ENCODE measurements around the gene SAMD9.
"Not testable (repeated sequence)": the region's sequence is repeated elsewhere in the genome, so short reads cannot be mapped to it uniquely, and the experiment has no call there.

Gene SAMD9

GRCh38 chr7:93119191-93119905 lies 1.6 kb upstream of the SAMD9 start:
- DNase-seq = peak; percentile 59

DNA sequence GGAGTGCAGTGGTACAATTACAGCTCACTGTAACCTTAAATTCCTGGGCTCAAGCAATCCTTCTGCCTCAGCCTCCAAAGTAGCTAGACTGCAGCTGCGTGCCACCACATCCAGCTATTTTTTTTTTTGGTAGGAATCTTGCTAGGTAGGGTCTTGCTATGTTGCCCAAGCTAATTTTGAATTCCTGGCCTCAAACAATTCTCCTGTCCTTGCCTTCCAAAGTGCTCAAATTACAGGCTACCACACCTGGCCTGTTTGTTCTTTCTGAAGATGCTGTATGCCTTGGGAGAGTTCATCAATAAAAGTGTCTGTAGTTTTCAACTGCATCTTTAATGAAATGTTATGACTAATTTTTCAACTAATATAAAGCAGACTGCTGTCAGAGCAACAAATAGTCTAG lies 452 bp downstream of the SAMD9 start:
- no peak for DNase-seq

- DNase-seq = peak; percentile 84
Observed at GRCh38 chr7:93115796-93116195, 2.0 kb downstream of the SAMD9 start.

DNA sequence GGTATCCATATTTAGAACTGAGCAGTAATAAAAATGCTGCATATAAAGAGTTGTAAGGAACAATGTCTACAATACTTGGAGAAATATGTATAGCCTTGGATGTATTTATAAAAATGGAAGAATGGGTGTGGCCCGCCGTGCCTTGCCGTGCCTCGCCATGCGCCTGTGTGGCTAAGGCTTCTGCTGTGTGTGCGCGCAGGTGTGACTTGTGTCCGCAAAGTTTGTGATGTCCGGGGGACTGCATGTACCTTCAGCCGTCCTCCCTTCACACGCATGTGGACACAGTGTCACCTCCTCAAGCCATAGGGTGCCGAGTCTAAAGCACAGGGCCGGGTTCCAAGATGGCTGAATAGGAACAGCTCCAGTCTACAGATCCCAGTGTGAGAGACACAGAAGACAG lies 9.8 kb downstream of the SAMD9 start:
- no peak for DNase-seq

DNA sequence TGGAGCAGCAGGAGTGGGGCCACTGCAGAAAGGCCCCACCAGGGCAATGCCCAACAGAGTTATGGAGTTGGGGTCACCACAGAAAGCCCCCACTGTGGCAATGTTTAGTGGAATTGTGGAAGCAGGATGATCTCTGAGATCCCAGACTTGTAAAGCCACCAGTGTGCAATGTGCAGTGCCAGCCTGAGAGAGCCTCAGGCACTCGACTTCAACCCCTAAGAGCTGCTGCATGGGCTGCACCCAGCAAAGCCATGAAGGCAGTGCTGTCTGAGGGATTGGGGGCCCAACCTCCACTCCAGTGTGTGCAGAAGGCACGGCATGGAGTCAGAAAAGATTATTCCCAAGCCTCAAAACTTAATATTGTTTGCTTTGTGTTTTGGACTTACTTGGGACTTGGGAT lies 20.4 kb downstream of the SAMD9 start:
- no peak for DNase-seq

GRCh38 chr7:93092757-93093370 lies 24.9 kb downstream of the SAMD9 start:
- no peak for DNase-seq

- DNase-seq = not testable (repeated sequence)
Observed at GRCh38 chr7:93073357-93073756, 44.4 kb downstream of the SAMD9 start.

- DNase-seq = no peak
Observed at GRCh38 chr7:93062599-93062998, 55.2 kb downstream of the SAMD9 start.

DNA sequence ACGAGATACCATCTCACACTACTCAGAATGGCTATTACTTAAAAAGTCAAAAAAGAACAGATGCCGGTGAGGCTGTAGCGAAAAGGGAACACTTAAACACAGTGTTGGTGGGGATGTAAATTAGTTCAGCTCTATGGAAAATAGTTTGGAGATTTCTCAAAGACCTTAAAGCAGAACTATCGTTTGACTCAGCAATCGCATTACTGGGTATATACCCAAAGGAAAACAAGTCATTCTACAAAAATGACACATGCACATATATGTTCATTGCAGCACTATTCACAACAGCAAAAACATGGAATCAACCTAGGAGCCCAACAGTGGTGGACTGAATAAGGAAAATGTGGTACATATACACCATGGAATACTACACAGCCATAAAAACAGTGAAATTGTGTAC lies 56.9 kb downstream of the SAMD9 start:
- DNase-seq = no peak

DNA sequence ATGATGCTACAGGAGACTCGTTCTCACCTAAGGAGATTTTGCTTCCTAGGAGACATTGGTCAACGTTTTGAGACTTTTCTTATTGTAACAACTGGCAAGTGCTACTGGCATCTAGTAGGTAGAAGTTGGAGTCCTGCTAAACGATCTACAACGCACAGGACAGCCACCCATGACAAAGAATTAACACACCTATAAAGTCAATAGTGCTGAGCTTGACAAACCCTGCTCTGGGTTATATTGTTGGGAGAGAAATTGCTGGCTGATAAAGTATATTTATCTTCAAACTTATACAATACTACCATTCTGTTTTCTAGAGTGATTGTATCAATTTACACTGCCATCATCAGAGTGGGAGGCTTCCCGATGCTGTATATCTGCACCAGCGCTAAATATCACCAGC lies 57.8 kb downstream of the SAMD9 start:
- no peak for DNase-seq

GRCh38 chr7:93056621-93057020 lies 61.2 kb downstream of the SAMD9 start:
- not testable (repeated sequence) for DNase-seq

DNA sequence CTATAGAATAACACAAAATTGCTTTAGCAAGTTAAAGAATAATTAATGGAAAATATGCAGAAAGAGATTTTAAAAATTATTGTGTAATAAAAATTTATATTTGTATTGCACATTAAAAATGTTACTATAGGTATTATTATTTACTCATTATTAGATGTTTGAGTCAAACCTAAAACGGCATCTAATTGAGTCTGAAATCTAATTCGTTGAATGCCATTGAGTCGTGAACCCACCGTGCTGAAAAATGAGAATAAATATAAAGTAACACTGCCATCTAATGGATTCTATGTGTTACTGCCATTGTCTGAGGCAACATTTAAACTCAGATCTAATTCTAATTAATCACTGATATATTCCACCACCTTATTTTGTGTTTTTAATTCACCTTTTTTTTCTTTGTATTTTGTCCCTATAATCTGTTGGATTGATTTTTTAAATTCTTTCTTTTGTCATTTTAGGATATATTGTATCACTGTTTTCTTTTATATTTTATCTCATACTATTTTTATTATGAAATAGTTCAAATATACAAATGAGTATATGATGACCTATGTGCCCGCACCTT lies 62.2 kb downstream of the SAMD9 start:
- DNase-seq = no peak

DNA sequence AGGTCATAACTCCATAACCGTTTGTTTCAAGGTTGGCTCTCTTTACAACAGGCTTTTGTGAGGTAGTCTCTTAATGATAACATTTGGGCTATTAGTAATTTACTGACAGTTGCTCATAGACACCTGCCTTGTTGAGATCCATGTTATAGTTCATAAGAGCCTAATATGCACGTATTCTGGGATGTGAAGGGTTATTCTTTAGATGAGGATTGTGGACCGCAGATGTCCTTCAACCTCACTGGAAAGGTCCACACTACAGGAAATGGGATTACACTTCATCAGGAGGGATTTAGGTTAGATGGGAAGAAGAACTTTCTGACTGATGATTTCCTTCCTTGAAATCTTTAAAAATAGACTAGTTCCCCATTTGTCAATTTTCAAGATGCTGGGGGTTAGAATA lies 62.8 kb downstream of the SAMD9 start:
- no peak for DNase-seq

GRCh38 chr7:93053949-93054943 lies 63.5 kb downstream of the SAMD9 start:
- no peak for DNase-seq

DNA sequence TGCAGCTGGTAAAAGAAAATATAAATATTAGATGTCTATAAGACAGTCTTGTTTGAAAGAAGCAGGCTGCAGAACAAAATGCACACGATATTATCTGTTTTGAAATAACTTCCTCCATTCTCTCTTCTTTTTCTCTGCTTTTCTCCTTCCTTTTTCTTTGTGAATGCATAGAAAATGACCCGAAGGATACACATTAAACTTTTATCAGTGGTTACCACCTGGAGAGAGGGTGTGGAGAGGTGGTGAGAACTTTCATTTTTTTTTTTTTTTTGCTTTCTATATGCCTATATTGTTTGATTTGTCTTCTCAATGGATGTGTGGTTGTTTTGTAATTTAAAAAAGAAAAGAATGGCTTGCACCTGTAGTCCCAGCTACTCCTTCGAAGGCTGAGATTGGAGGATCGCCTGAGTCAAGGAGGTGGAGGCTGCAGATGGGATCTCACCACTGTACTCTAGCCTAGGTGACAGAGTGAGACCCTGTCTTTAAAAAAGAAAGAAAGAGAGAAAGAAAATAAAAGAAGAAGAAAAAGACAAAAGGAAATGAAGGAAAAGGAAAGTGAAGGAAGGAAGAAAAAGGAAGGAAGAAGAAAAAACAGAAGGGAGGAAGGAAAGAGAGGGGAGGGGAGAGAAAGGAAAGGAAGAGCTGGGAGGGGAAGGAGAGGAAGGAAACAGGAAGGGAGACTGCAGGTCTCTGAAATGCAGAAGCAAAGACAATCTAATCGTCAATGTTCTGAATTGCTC lies 64.4 kb downstream of the SAMD9 start:
- DNase-seq = no peak

DNA sequence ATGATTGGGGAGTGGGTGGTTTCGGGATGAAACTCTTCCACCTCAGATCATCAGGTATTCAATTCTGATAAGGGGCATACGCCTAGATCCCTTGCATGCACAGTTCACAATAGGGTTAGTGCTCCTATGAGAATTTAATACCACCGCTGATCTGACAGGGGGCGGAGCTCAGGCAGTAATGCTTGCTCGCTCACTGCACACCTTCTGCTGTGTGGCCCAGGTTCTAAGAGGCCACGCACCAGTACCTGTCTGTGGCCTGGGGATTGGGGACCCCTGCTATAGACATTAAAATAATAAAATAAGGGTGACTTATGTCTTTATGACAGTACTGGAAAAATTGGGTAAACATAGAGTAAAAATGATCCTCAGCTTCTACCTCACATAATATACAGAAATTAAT lies 66.1 kb downstream of the SAMD9 start:
- DNase-seq = no peak
